ENCODE data around the gene TRIP10. TPM values are rescaled to one million over a fixed set of nuclear protein-coding genes. Genes with fewer than 3 reads are reported as not detected.

Gene TRIP10
- polyA plus RNA-seq, 1 donor from 2014 or later = 0.76 TPM

GRCh38 chr19:6711605-6712004 is 27.9 kb upstream of the TRIP10 start:
- Histone ChIP-seq H3K79me2 (replicated peaks; ENCODE audit: insufficient read depth, low read length) (no peaks in the 10 kb centered on the region), H3K27ac (ENCODE audit: low read length) (no peak overlapping the region), H4K20me1 (ENCODE audit: insufficient read depth) (no peaks in the 10 kb centered on the region), H3K27me3 (ENCODE audit: insufficient read depth, low read depth, low read length) (peaks cover 28% of the 10 kb centered on the region), H3K9me3 (ENCODE audit: low read length) (no peaks in the 10 kb centered on the region), H2AFZ (ENCODE audit: low read depth, low read length) (no peak overlapping the region), H3K9me2 (ENCODE audit: insufficient read depth, low read length) (no peaks in the 10 kb centered on the region), H3K36me3 (ENCODE audit: insufficient read depth, low read length) (no peaks in the 10 kb centered on the region), H3K9ac (ENCODE audit: low read length) (no peak overlapping the region), H3K4me2 (ENCODE audit: low read length) (no peak overlapping the region), H3F3A (ENCODE audit: insufficient read depth, low read length, poor library complexity, severe bottlenecking) (no peaks in the 10 kb centered on the region), H3K4me3 (ENCODE audit: low read length) (no peak overlapping the region)
- TF ChIP-seq SMC3 (conservative IDR thresholded peaks at IDR 0.05; ENCODE audit: poor library complexity) (no peak), EP300 (conservative IDR thresholded peaks at IDR 0.05; ENCODE audit: poor library complexity, severe bottlenecking) (no peak), CTCF (IDR thresholded peaks at IDR 0.05; ENCODE audit: poor library complexity, severe bottlenecking) (no peak), REST (IDR thresholded peaks at IDR 0.05; ENCODE audit: borderline replicate concordance) (no peak), POLR2AphosphoS5 (IDR thresholded peaks at IDR 0.05) (no peak), TAF1 (IDR thresholded peaks at IDR 0.05; ENCODE audit: low read depth) (no peak), RAD21 (conservative IDR thresholded peaks at IDR 0.05) (no peak), MXI1 (conservative IDR thresholded peaks at IDR 0.05; ENCODE audit: poor library complexity, severe bottlenecking) (no peak), EZH2 (IDR thresholded peaks at IDR 0.05; ENCODE audit: borderline replicate concordance, insufficient read depth, low read length, poor library complexity, severe bottlenecking) (no peak)

- H3K27ac ChIP-seq (ENCODE audit: low read length) = no peak overlapping the region
- no peaks in the 10 kb centered on the region for H3K9me3 ChIP-seq (ENCODE audit: low read length)
- no peaks in the 10 kb centered on the region for H3F3A ChIP-seq (ENCODE audit: insufficient read depth, low read length, poor library complexity, severe bottlenecking)
- no peak overlapping the region for H2AFZ ChIP-seq (ENCODE audit: low read depth, low read length)
- no peak overlapping the region for H3K9ac ChIP-seq (ENCODE audit: low read length)
- H3K4me2 ChIP-seq (ENCODE audit: low read length) = no peak overlapping the region
- H3K4me3 ChIP-seq (ENCODE audit: low read length) = no peak overlapping the region
- H3K79me2 ChIP-seq (replicated peaks; ENCODE audit: insufficient read depth, low read length) = no peaks in the 10 kb centered on the region
- H3K9me2 ChIP-seq (ENCODE audit: insufficient read depth, low read length) = no peaks in the 10 kb centered on the region
- peaks cover 28% of the 10 kb centered on the region for H3K27me3 ChIP-seq (ENCODE audit: insufficient read depth, low read depth, low read length)
- H4K20me1 ChIP-seq (ENCODE audit: insufficient read depth) = no peaks in the 10 kb centered on the region
- no peak for TF ChIP-seq POLR2AphosphoS5 (IDR thresholded peaks at IDR 0.05)
- TF ChIP-seq MXI1 (conservative IDR thresholded peaks at IDR 0.05; ENCODE audit: poor library complexity, severe bottlenecking) = no peak
- TF ChIP-seq SMC3 (conservative IDR thresholded peaks at IDR 0.05; ENCODE audit: poor library complexity) = no peak
- no peak for TF ChIP-seq RAD21 (conservative IDR thresholded peaks at IDR 0.05)
- no peak for TF ChIP-seq EZH2 (IDR thresholded peaks at IDR 0.05; ENCODE audit: borderline replicate concordance, insufficient read depth, low read length, poor library complexity, severe bottlenecking)
- no peak for TF ChIP-seq REST (IDR thresholded peaks at IDR 0.05; ENCODE audit: borderline replicate concordance)
- no peak for TF ChIP-seq EP300 (conservative IDR thresholded peaks at IDR 0.05; ENCODE audit: poor library complexity, severe bottlenecking)
- TF ChIP-seq TAF1 (IDR thresholded peaks at IDR 0.05; ENCODE audit: low read depth) = no peak
- TF ChIP-seq CTCF (IDR thresholded peaks at IDR 0.05; ENCODE audit: poor library complexity, severe bottlenecking) = no peak
- no peaks in the 10 kb centered on the region for H3K36me3 ChIP-seq (ENCODE audit: insufficient read depth, low read length)
Measured at GRCh38 chr19:6712231-6712630, 27.2 kb upstream of the TRIP10 start.
